SK-N-SH (cell line): ENCODE data around the gene PNP. TPM values are rescaled to one million over a fixed set of nuclear protein-coding genes. Genes with fewer than 3 reads are reported as not detected.

Source experiments
- CTCF ChIA-PET: fragments of 300-600, 350-600 bp; formaldehyde crosslinking; extraction: SDS; loops from one replicate; lab custom pipeline; 2021; lab: Yijun Ruan, JAX
- POLR2A ChIA-PET: fragments of 350-600 bp; sonication (Branson Sonifier 250); formaldehyde crosslinking; extraction: SDS; loops from one replicate; lab custom pipeline; 2020; ENCODE audit warnings: antibody characterized with exemption, inconsistent platforms; lab: Yijun Ruan, JAX
- DNase-seq: peaks from one replicate; pipeline ENCODE4 v3.0.0; 2012
- H2AFZ ChIP-seq: fragments of 200-600 bp; sonication (generic); 2 replicates; pipeline ENCODE4 v1.8.1; 2016; ENCODE audit warnings: antibody characterized with exemption, mild to moderate bottlenecking, low read depth
- H3F3A ChIP-seq: fragments of 200-600 bp; sonication (generic); replicated peaks from 2 replicates; pipeline ENCODE3; 2016; ENCODE audit warnings: antibody characterized with exemption, mild to moderate bottlenecking; ENCODE audit not compliant: insufficient read depth
- H3K27ac ChIP-seq, 2 experiments: fragments of 200-500 bp in 1 of 2; fragments of 200-600 bp in 1 of 2; sonication (Bioruptor generic) in 1 of 2; sonication (generic), shearing (Covaris generic) in 1 of 2; 2 replicates each; pipeline versions ENCODE4 v1.5.1 to v1.6.1; 2014 to 2016; ENCODE audit warnings: low read depth in 2 of 2, inconsistent platforms in 1 of 2, low read length in 1 of 2, mild to moderate bottlenecking in 1 of 2, mixed read lengths in 1 of 2
- H3K27me3 ChIP-seq: fragments of 200-600 bp; sonication (generic), shearing (Covaris generic); 2 replicates; pipeline ENCODE4 v1.6.1; 2016; ENCODE audit warnings: mixed run types; ENCODE audit not compliant: insufficient read depth
- H3K36me3 ChIP-seq, 2 experiments: fragments of 200-500 bp in 1 of 2; fragments of 200-600 bp in 1 of 2; sonication (Bioruptor generic) in 1 of 2; sonication (generic) in 1 of 2; replicated peaks in 1 of 2; 2 replicates each; pipeline versions ENCODE3 to v1.5.1; 2014 to 2016; ENCODE audit warnings: low read length in 1 of 2, mild to moderate bottlenecking in 1 of 2; ENCODE audit not compliant: insufficient read depth in 2 of 2, control insufficient read depth in 1 of 2
- H3K4me1 ChIP-seq, 2 experiments: fragments of 200-500 bp in 1 of 2; fragments of 200-600 bp in 1 of 2; sonication (Bioruptor generic) in 1 of 2; sonication (generic), shearing (Covaris generic) in 1 of 2; 2 replicates each; pipeline versions ENCODE4 v1.5.1 to v1.6.1; 2014 to 2016; ENCODE audit warnings: low read depth in 1 of 2, low read length in 1 of 2, mixed run types in 1 of 2; ENCODE audit not compliant: insufficient read depth in 2 of 2, control insufficient read depth in 1 of 2
- H3K4me2 ChIP-seq: fragments of 200-600 bp; sonication (generic), shearing (Covaris generic); 2 replicates; pipeline ENCODE4 v1.6.1; 2017; ENCODE audit warnings: mixed run types
- H3K4me3 ChIP-seq, 2 experiments: fragments of 200-500 bp in 1 of 2; fragments of 200-600 bp in 1 of 2; sonication (Bioruptor generic) in 1 of 2; sonication (generic), shearing (Covaris generic) in 1 of 2; 2 replicates each; pipeline versions ENCODE4 v1.5.1 to v1.8.1; 2014 to 2016; ENCODE audit warnings: low read depth in 2 of 2, inconsistent platforms in 1 of 2, low read length in 1 of 2, mild to moderate bottlenecking in 1 of 2, mixed read lengths in 1 of 2, moderate library complexity in 1 of 2
- H3K79me2 ChIP-seq: fragments of 200-600 bp; sonication (generic); 2 replicates; pipeline ENCODE4 v1.8.1; 2017; ENCODE audit warnings: mild to moderate bottlenecking; ENCODE audit not compliant: insufficient read depth
- H3K9ac ChIP-seq: fragments of 200-600 bp; sonication (generic); 2 replicates; pipeline ENCODE4 v1.6.1; 2017; ENCODE audit warnings: mixed run types
- H3K9me2 ChIP-seq: fragments of 200-600 bp; sonication (generic); 2 replicates; pipeline ENCODE4 v1.6.1; 2017; ENCODE audit warnings: mixed run types
- H3K9me3 ChIP-seq: fragments of 200-600 bp; sonication (generic); 2 replicates; pipeline ENCODE4 v1.6.1; 2017; ENCODE audit warnings: mixed run types, mild to moderate bottlenecking, moderate library complexity
- H4K20me1 ChIP-seq: fragments of 200-600 bp; sonication (generic); 2 replicates; pipeline ENCODE4 v1.6.1; 2017; ENCODE audit warnings: mild to moderate bottlenecking, mixed run types; ENCODE audit not compliant: insufficient read depth
- CHD2 ChIP-seq: fragments of 150-350 bp; IDR thresholded peaks from 2 replicates; pipeline ENCODE4 v1.6.1; 2018; ENCODE audit warnings: low read length; ENCODE audit not compliant: partially characterized antibody
- EP300 ChIP-seq, 2 experiments: IDR thresholded peaks; 2 replicates each; pipeline versions ENCODE4 v1.4.0 to v1.6.1; 2012; ENCODE audit warnings: borderline replicate concordance in 1 of 2, low read depth in 1 of 2, low read length in 1 of 2
- GABPA ChIP-seq: IDR thresholded peaks from 2 replicates; pipeline ENCODE4 v1.4.0; 2012; ENCODE audit warnings: low read depth, mild to moderate bottlenecking
- GATA2 ChIP-seq: sonication (generic); formaldehyde crosslinking; IDR thresholded peaks from 2 replicates; pipeline ENCODE4 v1.5.0; 2020; ENCODE audit warnings: mild to moderate bottlenecking, missing genetic modification reagents
- MEF2A ChIP-seq: IDR thresholded peaks from 2 replicates; pipeline ENCODE4 v1.4.0; 2012; ENCODE audit warnings: low read depth, borderline replicate concordance
- POLR2AphosphoS5 ChIP-seq: IDR thresholded peaks from 2 replicates; pipeline ENCODE4 v1.6.1; 2012; ENCODE audit warnings: low read depth, low read length
- RFX5 ChIP-seq: IDR thresholded peaks from 2 replicates; pipeline ENCODE4 v1.6.1; 2012; ENCODE audit warnings: mild to moderate bottlenecking, improper control_type of control experiment, low read length
- RXRA ChIP-seq: IDR thresholded peaks from 2 replicates; pipeline ENCODE4 v1.4.0; 2012; ENCODE audit warnings: low read depth, mild to moderate bottlenecking, borderline replicate concordance
- SMC3 ChIP-seq: IDR thresholded peaks from 2 replicates; pipeline ENCODE4 v1.6.1; 2012; ENCODE audit warnings: low read depth, low read length, improper control_type of control experiment
- TAF1 ChIP-seq: IDR thresholded peaks from 2 replicates; pipeline ENCODE4 v1.6.1; 2012; ENCODE audit warnings: low read depth, mild to moderate bottlenecking, low read length, moderate library complexity, borderline replicate concordance
- USF1 ChIP-seq: IDR thresholded peaks from 2 replicates; pipeline ENCODE4 v1.4.0; 2012; ENCODE audit warnings: low read depth, borderline replicate concordance
- YY1 ChIP-seq: IDR thresholded peaks from 2 replicates; pipeline ENCODE4 v1.4.0; 2012; ENCODE audit warnings: low read depth, mild to moderate bottlenecking
- WGBS: methylation state at CpG from one replicate; pipeline ENCODE4 v1.1.6; 2017; ENCODE audit warnings: low lambda C conversion rate; 5-methylcytosine and 5-hydroxymethylcytosine counted together
- polyA plus RNA-seq, 3 experiments: library from polyadenylated mRNA; depleted of rRNA; stranded (reverse); fragments of >200 nt; gene quantifications; 2 replicates each; pipeline ENCODE4 v1.2.3, GENCODE V29; 2012
- TF ChIP-seq, protein P1 (sequence below): fragments of 150-350 bp; IDR thresholded peaks from 2 replicates; pipeline ENCODE4 v1.6.1; 2016; ENCODE audit warnings: mild to moderate bottlenecking, low read depth, low read length
- TF ChIP-seq, protein P2 (sequence below): IDR thresholded peaks from 2 replicates; pipeline ENCODE4 v1.4.0; 2012; ENCODE audit warnings: low read depth
- TF ChIP-seq, protein P3 (sequence below): fragments of 150-350 bp; IDR thresholded peaks from 2 replicates; pipeline ENCODE4 v1.6.1; 2017; ENCODE audit warnings: antibody characterized with exemption, low read length, low read depth, borderline replicate concordance

Gene PNP
- polyA plus RNA-seq, 1 of the 3 experiments (the other 2 are of a cell fraction): 29.8 TPM

GRCh38 chr14:20489093-20489994 lies 20.1 kb downstream of the PNP start:
- DNase-seq: no peak
- Histone ChIP-seq H3K9ac (no peak overlapping the region), H4K20me1 (no peaks in the 10 kb centered on the region), H3K9me2 (no peaks in the 10 kb centered on the region), H2AFZ (no peak overlapping the region), H3F3A (no peaks in the 10 kb centered on the region), H3K27ac (no peak overlapping the region), H3K36me3 (no peaks in the 10 kb centered on the region), H3K4me2 (no peak overlapping the region), H3K79me2 (no peaks in the 10 kb centered on the region), H3K9me3 (no peaks in the 10 kb centered on the region), H3K4me1 (no peaks in the 10 kb centered on the region), H3K4me3 (no peak overlapping the region), H3K27me3 (peaks cover 38% of the 10 kb centered on the region)
- 16% methylated on average over 6 of the region's 6 CpGs for WGBS
- ChIA-PET POLR2A (no interaction called here), CTCF (interaction anchor here (1.5 kb wide), 1 partner anchor 74 kb away, joined by 4 read pairs; no protein-coding TSS in a partner anchor)
- TF ChIP-seq, protein P1, sequence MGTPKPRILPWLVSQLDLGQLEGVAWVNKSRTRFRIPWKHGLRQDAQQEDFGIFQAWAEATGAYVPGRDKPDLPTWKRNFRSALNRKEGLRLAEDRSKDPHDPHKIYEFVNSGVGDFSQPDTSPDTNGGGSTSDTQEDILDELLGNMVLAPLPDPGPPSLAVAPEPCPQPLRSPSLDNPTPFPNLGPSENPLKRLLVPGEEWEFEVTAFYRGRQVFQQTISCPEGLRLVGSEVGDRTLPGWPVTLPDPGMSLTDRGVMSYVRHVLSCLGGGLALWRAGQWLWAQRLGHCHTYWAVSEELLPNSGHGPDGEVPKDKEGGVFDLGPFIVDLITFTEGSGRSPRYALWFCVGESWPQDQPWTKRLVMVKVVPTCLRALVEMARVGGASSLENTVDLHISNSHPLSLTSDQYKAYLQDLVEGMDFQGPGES: no peak
- TF ChIP-seq GABPA (no peak), RXRA (no peak)

DNA sequence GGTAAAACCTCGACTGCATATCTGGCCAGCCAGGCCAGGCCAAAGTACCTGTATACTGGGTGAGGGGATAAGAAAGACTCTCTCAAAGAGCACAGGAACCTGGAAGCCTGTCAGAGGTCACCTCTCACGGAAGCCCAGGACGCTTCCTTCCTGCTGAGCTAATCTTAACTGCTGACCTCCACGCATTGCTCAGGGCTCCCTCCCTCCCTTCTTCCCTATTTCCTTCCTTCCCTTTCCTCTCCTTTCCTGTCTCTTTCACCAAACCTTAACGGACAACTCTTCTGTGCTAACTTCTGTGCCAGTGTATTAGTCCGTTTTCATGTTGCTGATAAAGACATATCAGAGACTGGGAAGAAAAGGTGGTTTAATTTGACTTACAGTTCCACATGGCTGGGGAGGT lies 21.4 kb downstream of the PNP start:
- no peak for DNase-seq
- 17% methylated on average over 6 of the region's 6 CpGs for WGBS
- H3K4me1 ChIP-seq: no peaks in the 10 kb centered on the region
- no peak overlapping the region for H2AFZ ChIP-seq
- CTCF ChIA-PET: no interaction called here
- no peaks in the 10 kb centered on the region for H3F3A ChIP-seq
- no peaks in the 10 kb centered on the region for H3K36me3 ChIP-seq
- H3K4me3 ChIP-seq: no peak overlapping the region
- TF ChIP-seq CHD2 (no peak), USF1 (no peak), MEF2A (no peak), GATA2 (CRISPR knock-in tag) (no peak), POLR2AphosphoS5 (no peak), GABPA (no peak), RFX5 (no peak), TAF1 (no peak), SMC3 (no peak), EP300 (IDR thresholded peaks at IDR 0.05; ENCODE audit: borderline replicate concordance in 1 of 2, low read depth in 1 of 2, low read length in 1 of 2) (no peak), YY1 (no peak)
- TF ChIP-seq, protein P2, sequence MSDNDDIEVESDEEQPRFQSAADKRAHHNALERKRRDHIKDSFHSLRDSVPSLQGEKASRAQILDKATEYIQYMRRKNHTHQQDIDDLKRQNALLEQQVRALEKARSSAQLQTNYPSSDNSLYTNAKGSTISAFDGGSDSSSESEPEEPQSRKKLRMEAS: no peak
- TF ChIP-seq, protein P3, sequence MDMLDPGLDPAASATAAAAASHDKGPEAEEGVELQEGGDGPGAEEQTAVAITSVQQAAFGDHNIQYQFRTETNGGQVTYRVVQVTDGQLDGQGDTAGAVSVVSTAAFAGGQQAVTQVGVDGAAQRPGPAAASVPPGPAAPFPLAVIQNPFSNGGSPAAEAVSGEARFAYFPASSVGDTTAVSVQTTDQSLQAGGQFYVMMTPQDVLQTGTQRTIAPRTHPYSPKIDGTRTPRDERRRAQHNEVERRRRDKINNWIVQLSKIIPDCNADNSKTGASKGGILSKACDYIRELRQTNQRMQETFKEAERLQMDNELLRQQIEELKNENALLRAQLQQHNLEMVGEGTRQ: no peak
- no peaks in the 10 kb centered on the region for H3K9me3 ChIP-seq
- no peak overlapping the region for H3K9ac ChIP-seq
- H3K27ac ChIP-seq: no peak overlapping the region
- H3K4me2 ChIP-seq: no peak overlapping the region
- H3K27me3 ChIP-seq: peaks cover 45% of the 10 kb centered on the region
- no peaks in the 10 kb centered on the region for H3K9me2 ChIP-seq
- POLR2A ChIA-PET: no interaction called here
- H3K79me2 ChIP-seq: no peaks in the 10 kb centered on the region
- H4K20me1 ChIP-seq: no peaks in the 10 kb centered on the region
